GM19239 (cell line): ENCODE data around the gene KATNAL2.
"Not testable (repeated sequence)": the region's sequence is repeated elsewhere in the genome, so short reads cannot be mapped to it uniquely, and the experiment has no call there.

Source experiments
- DNase-seq: peaks from one replicate; pipeline ENCODE4 v3.0.0; 2011; ENCODE audit warnings: low spot score; ENCODE audit not compliant: insufficient read length
- FAIRE-seq: peaks from 2 replicates; lab custom pipeline; 2011; peaks lifted over from hg19 to GRCh38; lab: Jason Lieb, UNC

KATNAL2 gene

DNA sequence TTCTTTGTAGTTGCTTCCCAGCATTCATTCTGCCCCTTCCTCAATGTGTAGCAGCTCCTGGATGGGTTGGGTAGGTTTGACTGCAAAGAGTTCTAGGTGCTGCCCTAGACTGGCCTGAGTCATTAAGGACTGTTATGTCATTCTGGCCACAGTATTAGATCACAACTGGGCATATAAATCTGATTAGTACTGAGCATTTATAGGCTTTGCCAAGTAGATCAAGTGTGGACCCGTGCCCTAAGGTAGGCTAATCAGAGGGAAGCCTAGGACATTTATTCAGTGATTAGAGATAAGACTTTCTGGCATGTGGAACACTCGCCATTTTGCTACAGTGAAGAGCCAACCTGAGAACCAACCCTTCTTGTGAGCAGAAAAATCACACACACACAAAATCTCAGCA, 2.7 kb downstream of the KATNAL2 start:
- DNase-seq, result no peak
- FAIRE-seq, result no peak

- no peak for FAIRE-seq
- DNase-seq, result no peak
Measured at GRCh38 chr18:46920653-46921052, 3.3 kb downstream of the KATNAL2 start.

- DNase-seq (no peak), FAIRE-seq (no peak)
Measured at GRCh38 chr18:46939337-46939963, 22.0 kb downstream of the KATNAL2 start.

DNA sequence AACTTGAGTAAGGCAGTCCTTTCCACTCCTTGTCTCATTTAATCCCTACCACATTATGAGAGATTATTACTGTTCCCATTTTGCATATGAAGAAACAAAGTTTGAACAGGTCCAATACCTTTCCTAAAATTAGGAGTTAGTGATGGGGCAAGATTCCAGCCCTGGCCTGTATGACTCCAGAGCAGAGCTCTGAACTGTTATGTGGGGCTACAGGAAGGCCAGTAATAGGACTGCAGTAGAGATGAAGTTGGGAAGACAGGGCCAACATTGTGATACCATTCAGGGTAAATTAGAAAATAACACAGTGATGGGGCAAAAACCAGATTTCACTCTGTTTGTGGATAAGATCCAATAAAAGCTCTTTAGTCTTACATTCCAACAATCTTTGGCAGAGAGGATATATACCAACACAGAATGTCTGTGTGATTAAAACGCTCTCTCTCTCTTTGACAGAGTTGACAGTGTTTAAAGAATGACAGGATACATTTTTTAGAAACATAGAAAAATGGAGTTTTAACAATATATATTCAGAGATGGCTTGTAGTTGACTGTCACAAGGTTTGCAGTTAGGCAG, 22.7 kb downstream of the KATNAL2 start:
- DNase-seq (no peak), FAIRE-seq (no peak)

- FAIRE-seq (no peak), DNase-seq (no peak)
Measured at GRCh38 chr18:46942646-46943045, 25.2 kb downstream of the KATNAL2 start.

- FAIRE-seq (peak; percentile 92), DNase-seq (peak; percentile 57)
Measured at GRCh38 chr18:46946656-46947282, 29.4 kb downstream of the KATNAL2 start.

DNA sequence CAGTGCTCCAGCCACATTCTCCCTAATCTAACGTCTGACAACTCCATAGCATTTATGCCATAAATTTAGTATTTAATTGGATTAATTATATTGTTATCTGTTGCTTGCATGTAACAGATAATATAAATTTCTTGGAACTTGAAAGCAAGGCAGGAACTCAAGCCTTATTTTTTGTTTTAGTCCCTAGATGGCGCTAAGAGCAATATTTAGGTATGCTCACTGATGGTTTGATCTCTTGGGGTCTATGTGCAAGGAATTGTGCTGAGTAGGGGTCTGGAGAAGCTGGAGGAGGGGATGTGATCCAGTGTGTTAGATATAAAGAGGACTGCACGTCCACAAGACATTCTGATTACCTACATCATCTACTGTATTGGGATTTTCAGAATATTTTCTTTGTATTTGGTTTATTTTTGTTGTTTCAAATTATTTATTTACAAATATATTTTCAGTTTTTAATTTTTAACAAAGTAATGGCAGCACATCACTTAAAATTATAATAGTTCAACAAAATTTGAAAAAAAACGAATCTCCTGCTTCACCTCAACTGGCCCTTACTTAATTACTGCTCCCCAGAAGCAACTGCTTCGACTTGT, 32.8 kb downstream of the KATNAL2 start:
- DNase-seq (no peak), FAIRE-seq (no peak)

DNA sequence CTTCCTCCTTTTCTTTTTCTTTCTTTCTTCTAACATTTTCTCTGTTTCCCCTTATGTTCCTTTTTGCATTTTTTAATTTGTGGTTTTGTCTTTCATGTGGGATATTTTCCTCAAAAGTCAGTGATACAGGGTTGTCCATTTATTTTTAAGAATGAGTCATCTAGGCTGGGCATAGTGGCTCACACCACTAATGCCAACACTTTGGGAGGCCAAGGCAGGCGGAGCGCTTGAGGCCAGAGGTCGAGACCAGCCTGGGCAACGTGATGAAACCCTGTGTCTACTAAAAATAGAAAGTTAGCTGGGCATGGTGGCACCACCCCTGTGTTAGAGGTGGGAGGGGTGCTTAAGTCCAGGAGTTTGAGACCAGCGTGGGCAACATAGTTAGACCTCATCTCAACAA, 35.8 kb downstream of the KATNAL2 start:
- no peak for DNase-seq
- no peak for FAIRE-seq

DNA sequence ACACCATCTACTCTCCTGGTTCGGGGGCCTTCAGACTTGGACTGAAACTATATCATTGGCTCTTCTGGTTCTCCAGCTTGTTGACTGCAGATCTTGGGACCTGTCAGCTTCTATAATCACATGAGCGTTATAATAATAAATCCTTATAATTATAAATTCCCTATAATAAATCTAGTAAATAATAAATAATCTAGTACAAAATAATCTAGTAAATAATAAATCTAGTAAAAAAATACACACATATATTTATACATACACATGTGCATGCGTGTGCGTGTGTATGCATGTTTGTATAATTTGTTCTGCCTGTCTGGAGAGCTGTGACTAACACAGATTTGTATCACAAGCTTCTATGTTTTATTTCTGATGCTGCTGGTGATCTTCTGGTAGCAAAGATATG, 40.8 kb downstream of the KATNAL2 start:
- no peak for FAIRE-seq

DNA sequence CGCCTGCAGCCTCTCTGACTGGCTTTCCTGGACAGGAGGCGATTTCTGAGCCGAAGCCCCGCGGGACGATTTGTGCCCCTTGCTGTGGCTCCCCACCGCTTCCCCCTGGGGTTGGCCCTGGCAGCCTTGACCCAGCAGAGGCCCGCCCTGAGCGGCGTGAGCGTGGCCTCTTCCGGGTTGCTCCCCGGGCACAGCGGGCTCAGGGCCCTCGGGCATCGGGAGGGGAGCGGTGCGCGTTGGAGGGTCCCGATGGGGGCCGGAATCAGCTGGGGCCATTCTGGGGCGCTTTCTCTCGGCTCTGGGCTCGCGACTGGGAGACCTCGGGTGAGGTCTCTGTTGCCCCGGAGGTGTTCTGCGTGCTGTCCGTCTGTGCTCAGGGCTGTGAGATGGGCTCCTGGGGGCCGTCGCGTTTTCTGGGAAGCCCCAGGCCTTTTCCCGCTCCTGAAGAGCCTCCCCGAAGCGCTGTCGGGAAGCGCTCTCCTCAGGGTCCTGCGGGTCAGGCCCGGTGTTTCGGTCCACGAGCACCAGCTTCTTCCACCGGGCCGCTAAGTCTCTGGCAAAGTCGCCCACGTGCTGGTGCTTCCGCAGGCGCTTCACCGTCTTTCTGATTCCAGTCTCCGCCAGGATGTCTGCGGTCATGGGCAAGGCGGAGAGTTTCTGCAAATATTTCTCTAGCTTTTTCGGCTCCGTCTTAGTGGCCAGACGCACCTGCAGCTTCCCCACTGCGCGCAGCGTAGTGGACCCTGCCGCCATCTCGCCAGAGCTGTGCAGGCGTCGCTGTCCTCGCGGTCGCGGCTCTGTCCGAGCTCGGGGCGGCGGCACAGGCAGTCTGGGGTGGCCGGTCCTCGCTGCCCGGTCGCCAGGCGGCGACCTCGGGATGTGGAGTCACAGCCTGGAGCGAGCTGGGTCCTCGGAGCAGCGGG, 46.5 kb downstream of the KATNAL2 start:
- not testable (repeated sequence) for DNase-seq, FAIRE-seq

More for the DNA sequence above, 40.8 kb downstream of the KATNAL2 start:
- DNase-seq, result no peak

DNA sequence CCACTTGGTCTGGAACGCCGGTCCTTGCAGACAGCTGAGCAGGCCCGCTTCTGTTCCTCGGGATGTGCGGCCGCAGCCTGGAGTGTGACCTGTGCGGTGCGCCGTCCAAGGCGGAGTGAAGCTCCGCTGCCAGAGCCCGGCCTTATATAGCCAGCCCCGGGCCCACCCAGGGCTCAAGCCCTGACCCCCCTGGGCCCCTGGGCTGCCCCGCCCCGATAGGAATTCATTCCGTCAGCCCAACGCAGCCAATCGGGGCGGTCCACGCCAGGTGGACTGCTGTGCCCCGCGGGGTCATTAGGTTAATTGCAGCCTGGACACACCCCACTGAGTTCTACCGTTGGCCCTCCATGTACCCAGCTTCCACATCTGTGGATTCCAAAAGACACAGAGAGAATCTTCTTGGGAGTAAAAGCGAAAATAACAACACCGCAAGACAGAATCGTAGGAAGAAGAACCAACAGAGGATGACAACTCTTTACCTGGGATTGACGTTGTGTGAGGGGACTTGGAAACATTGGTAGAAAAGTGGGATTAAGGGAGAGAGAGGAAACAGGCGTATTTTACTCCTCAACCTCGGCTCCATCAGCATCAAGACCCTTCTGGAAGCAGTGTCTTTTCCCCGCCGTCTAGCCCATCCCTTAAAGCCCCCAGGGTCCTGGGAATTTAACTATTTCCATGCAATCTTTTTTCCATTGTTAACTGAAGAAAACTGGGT, 47.3 kb downstream of the KATNAL2 start:
- not testable (repeated sequence) for FAIRE-seq, DNase-seq

- DNase-seq, result not testable (repeated sequence)
- FAIRE-seq, result peak; percentile 75
Measured at GRCh38 chr18:46966266-46966665, 48.9 kb downstream of the KATNAL2 start.

DNA sequence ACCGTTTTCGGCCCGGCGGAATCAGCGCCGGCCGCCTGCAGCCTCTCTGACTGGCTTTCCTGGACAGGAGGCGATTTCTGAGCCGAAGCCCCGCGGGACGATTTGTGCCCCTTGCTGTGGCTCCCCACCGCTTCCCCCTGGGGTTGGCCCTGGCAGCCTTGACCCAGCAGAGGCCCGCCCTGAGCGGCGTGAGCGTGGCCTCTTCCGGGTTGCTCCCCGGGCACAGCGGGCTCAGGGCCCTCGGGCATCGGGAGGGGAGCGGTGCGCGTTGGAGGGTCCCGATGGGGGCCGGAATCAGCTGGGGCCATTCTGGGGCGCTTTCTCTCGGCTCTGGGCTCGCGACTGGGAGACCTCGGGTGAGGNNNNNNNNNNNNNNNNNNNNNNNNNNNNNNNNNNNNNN, 52.1 kb downstream of the KATNAL2 start:
- DNase-seq, FAIRE-seq: not testable (repeated sequence)

- not testable (repeated sequence) for DNase-seq, FAIRE-seq
Measured at GRCh38 chr18:47019870-47020269, 102.5 kb downstream of the KATNAL2 start.

DNA sequence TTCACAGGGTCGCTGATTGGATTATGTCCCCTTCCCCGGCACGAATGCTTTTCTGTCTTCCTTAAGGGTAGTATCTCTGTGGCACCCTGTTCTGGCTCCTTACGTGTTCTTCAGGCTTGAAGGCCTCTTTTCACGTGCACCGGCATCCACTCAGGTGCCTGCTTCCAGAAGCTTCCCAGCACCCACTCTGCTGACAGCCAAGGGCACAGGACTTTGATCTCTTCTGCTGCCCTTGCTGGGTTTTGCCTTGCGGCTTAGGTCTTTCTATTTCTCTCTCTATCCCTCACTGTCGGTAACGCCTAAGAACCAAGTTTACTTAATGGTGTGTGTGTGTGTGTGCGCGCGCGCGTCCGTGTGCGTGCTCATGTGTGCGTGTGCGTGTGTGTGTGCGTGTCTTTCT, 103.4 kb downstream of the KATNAL2 start:
- not testable (repeated sequence) for DNase-seq, FAIRE-seq

DNA sequence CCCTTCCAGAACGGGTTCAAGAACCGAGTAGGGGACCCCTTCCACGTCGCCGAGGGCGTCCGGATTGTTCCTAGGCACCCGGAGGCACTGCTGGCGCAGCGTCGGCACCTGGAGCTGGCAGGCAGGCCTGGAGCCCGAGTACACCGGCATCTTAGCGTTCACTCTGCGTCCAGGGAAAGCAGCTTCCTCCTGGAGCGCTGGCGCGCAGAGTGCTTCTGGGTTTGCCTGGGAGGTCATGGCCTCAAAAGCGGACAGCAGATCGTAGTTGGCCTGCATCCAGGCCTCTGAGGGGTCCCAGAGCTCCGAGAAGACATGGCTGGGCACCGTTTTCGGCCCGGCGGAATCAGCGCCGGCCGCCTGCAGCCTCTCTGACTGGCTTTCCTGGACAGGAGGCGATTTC, 105.4 kb downstream of the KATNAL2 start:
- DNase-seq, FAIRE-seq: not testable (repeated sequence)

GRCh38 chr18:47023769-47024465, 106.5 kb downstream of the KATNAL2 start:
- not testable (repeated sequence) for DNase-seq, FAIRE-seq

DNA sequence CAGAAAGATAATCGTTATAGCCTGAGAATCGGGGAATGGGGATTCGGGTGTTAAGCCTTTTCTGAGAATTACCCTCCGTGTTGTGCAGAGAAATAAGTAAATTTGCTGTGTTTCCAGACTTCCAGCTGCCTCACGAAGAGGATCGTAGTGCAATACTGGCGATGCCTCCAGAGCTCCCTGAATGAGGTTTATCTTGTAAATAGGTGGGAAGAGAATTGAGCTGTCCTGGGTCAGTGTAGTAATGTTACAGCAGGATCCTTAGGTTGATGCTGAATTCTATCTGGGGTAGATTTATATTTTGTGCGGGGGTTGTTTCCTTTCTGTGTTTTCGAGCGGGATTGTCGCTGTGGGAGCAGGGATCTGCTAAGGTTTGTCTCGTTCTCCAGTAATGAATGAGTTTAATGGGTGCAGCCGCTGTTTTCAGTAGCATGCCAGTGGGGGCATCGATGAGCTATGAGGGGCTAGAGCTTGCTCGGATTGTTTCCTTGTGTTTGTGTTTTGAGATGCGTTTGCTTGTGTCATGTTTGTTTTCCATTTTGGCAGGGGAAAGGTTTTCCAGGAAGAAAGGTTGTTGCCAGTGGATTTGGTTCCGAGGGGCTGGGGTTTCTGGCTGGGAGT, 108.3 kb downstream of the KATNAL2 start:
- DNase-seq, result not testable (repeated sequence)
- peak; percentile 39 for FAIRE-seq
